Stimulated activated memory B cell treated with anti-CD40 and anti-IgM and Interleukin-4, amounts not matched to agents 10 μg/mL and 1 μg/mL and 100 μg/mL, for 72 hours (primary cell): ENCODE data around the gene INPP5E.

Experiments used
- ATAC-seq: fragments of 150-1000 bp; cut with Tn5 transposase; 2 replicates; pipeline ENCODE4 v1.10.0; 2021
- H3K27ac Mint-ChIP-seq: one replicate; pipeline ENCODE4 v1.8.0; 2022; ENCODE audit warnings: mild to moderate bottlenecking, mixed read lengths
- H3K27me3 Mint-ChIP-seq: one replicate; pipeline ENCODE4 v1.8.0; 2022; ENCODE audit warnings: mixed read lengths
- H3K36me3 Mint-ChIP-seq: one replicate; pipeline ENCODE4 v1.8.0; 2022; ENCODE audit warnings: mixed read lengths
- H3K4me1 Mint-ChIP-seq: one replicate; pipeline ENCODE4 v1.8.0; 2022; ENCODE audit warnings: mixed read lengths
- H3K4me3 Mint-ChIP-seq: one replicate; pipeline ENCODE4 v1.8.0; 2022; ENCODE audit warnings: mild to moderate bottlenecking, moderate library complexity, mixed read lengths
- H3K9me3 Mint-ChIP-seq: one replicate; pipeline ENCODE4 v1.8.0; 2022; ENCODE audit warnings: mixed read lengths

INPP5E gene

GRCh38 chr9:136381966-136382513 lies 57.6 kb downstream of the INPP5E start:
- H3K27ac Mint-ChIP-seq: no peak overlapping the region
- peaks cover 48% of the 10 kb centered on the region for H3K36me3 Mint-ChIP-seq

GRCh38 chr9:136381311-136381710 lies 58.3 kb downstream of the INPP5E start:
- no peaks in the 10 kb centered on the region for H3K9me3 Mint-ChIP-seq

More at GRCh38 chr9:136381966-136382513, 57.6 kb downstream of the INPP5E start:
- H3K4me1 Mint-ChIP-seq: no peaks in the 10 kb centered on the region
- ATAC-seq: no peak
- no peak overlapping the region for H3K4me3 Mint-ChIP-seq
- H3K27me3 Mint-ChIP-seq: no peaks in the 10 kb centered on the region
- no peaks in the 10 kb centered on the region for H3K9me3 Mint-ChIP-seq

GRCh38 chr9:136380381-136380780 lies 59.3 kb downstream of the INPP5E start:
- Mint-ChIP-seq H3K4me3 (no peak overlapping the region), H3K36me3 (peaks cover 40% of the 10 kb centered on the region), H3K9me3 (no peaks in the 10 kb centered on the region), H3K27me3 (no peaks in the 10 kb centered on the region), H3K4me1 (no peaks in the 10 kb centered on the region), H3K27ac (no peak overlapping the region)
- ATAC-seq: no peak

More at GRCh38 chr9:136381311-136381710, 58.3 kb downstream of the INPP5E start:
- ATAC-seq: no peak
- no peaks in the 10 kb centered on the region for H3K4me1 Mint-ChIP-seq
- H3K4me3 Mint-ChIP-seq: no peak overlapping the region
- no peaks in the 10 kb centered on the region for H3K27me3 Mint-ChIP-seq
- H3K27ac Mint-ChIP-seq: no peak overlapping the region
- H3K36me3 Mint-ChIP-seq: peaks cover 42% of the 10 kb centered on the region

- Mint-ChIP-seq H3K27ac (no peak overlapping the region), H3K27me3 (no peaks in the 10 kb centered on the region), H3K9me3 (no peaks in the 10 kb centered on the region), H3K4me1 (no peaks in the 10 kb centered on the region), H3K36me3 (peaks cover 39% of the 10 kb centered on the region), H3K4me3 (no peak overlapping the region)
- no peak for ATAC-seq
Measured at GRCh38 chr9:136379891-136380290, 59.8 kb downstream of the INPP5E start.

- Mint-ChIP-seq H3K27me3 (no peaks in the 10 kb centered on the region), H3K36me3 (peaks cover 39% of the 10 kb centered on the region), H3K9me3 (no peaks in the 10 kb centered on the region), H3K4me3 (no peak overlapping the region), H3K4me1 (no peaks in the 10 kb centered on the region), H3K27ac (no peak overlapping the region)
- no peak for ATAC-seq
Measured at GRCh38 chr9:136379401-136379800, 60.2 kb downstream of the INPP5E start.

- no peak for ATAC-seq
- H3K9me3 Mint-ChIP-seq: no peaks in the 10 kb centered on the region
- no peak overlapping the region for H3K4me3 Mint-ChIP-seq
- peaks cover 38% of the 10 kb centered on the region for H3K36me3 Mint-ChIP-seq
- H3K27ac Mint-ChIP-seq: no peak overlapping the region
- no peaks in the 10 kb centered on the region for H3K27me3 Mint-ChIP-seq
- H3K4me1 Mint-ChIP-seq: no peaks in the 10 kb centered on the region
Measured at GRCh38 chr9:136379003-136379287, 60.7 kb downstream of the INPP5E start.
